GM21526 (cell line): ENCODE results near the gene GRIP2.

Source experiments
- ATAC-seq: cut with Tn5 transposase; IDR thresholded peaks from one replicate; pipeline ENCODE4 v1.9.1; 2021; ENCODE audit warnings: moderate library complexity; ENCODE audit not compliant: unreplicated experiment, low FRiP score

GRIP2 gene

GRCh38 chr3:14457999-14458398 is 82.1 kb downstream of the GRIP2 start:
- ATAC-seq = no peak

GRCh38 chr3:14457481-14457880 is 82.7 kb downstream of the GRIP2 start:
- ATAC-seq = no peak

GRCh38 chr3:14456794-14457193 is 83.3 kb downstream of the GRIP2 start:
- ATAC-seq = no peak

- ATAC-seq = no peak
Observed at GRCh38 chr3:14455571-14456317, 84.4 kb downstream of the GRIP2 start.

- no peak for ATAC-seq
Observed at GRCh38 chr3:14454639-14455310, 85.4 kb downstream of the GRIP2 start.

GRCh38 chr3:14453876-14454638 is 86.1 kb downstream of the GRIP2 start:
- ATAC-seq = no peak

GRCh38 chr3:14452740-14453710 is 87.1 kb downstream of the GRIP2 start:
- ATAC-seq = no peak

- no peak for ATAC-seq
Observed at GRCh38 chr3:14451844-14452739, 88.0 kb downstream of the GRIP2 start.

- ATAC-seq = no peak
Observed at GRCh38 chr3:14450922-14451606, 89.1 kb downstream of the GRIP2 start.

- ATAC-seq = no peak
Observed at GRCh38 chr3:14450506-14450905, 89.6 kb downstream of the GRIP2 start.

GRCh38 chr3:14448756-14449727 is 91.1 kb downstream of the GRIP2 start:
- no peak for ATAC-seq

- ATAC-seq = no peak
Observed at GRCh38 chr3:14448063-14448462, 92.1 kb downstream of the GRIP2 start.

GRCh38 chr3:14446988-14447570 is 93.1 kb downstream of the GRIP2 start:
- no peak for ATAC-seq

- no peak for ATAC-seq
Observed at GRCh38 chr3:14445773-14446172, 94.4 kb downstream of the GRIP2 start.

- no peak for ATAC-seq
Observed at GRCh38 chr3:14444380-14444779, 95.8 kb downstream of the GRIP2 start.

- ATAC-seq = no peak
Observed at GRCh38 chr3:14441920-14442300, 98.2 kb downstream of the GRIP2 start.

- ATAC-seq = no peak
Observed at GRCh38 chr3:14441240-14441919, 98.8 kb downstream of the GRIP2 start.
